AG20443 (cell line): ENCODE results near the gene PSD.

Experiments used
- DNase-seq: peaks from one replicate; pipeline ENCODE4 v3.0.0; 2012; ENCODE audit warnings: low spot score, mixed read lengths

PSD gene

GRCh38 chr10:102420181-102420713, 1.7 kb upstream of the PSD start:
- DNase-seq = no peak

DNA sequence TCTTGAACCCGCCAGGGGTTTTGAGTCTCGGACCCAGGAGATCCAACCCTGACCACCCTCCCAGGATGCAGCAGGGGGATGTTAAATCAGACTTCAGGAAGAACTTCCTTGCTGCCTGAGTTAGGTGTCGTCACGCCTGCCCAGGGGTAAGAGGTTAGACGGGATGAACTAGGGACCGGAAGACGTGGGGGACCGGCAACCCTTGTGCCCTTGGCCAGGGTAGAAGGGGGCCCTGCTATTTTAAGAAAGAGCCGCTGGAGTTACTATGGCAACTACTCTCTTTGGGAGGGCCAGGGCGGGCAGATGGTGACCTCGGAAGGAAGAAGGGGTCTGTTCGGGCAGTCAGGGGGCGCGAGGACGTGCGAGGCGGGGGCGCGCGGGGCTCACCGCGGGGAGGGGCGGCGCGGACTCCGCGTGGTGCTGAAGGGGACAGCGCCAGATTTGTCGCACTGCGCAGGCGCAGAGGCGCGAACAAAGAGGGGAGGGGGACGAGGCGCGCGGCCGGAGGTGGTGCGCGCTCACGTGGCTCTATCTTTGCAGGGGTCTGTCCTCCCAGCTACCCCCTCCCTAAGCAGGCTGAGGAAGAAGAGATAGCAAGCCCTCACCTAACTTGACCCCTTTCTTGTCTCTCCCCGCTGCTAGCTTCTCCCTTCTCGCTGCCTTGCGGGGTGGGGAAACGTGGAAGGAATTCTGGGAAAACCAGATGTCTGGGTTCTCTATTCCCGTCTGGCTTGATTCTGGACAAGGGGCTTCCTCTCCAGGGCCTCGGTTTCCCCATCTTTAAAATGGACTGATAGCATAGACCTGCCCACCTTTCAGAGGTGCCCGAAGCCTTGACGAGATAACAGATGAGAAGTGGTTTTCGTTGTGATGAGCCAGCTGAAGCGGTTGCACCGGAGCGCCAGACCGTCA, 940 bp upstream of the PSD start:
- DNase-seq = peak; percentile 83

- no peak for DNase-seq
Measured at GRCh38 chr10:102416695-102417094, 1.9 kb downstream of the PSD start.

DNA sequence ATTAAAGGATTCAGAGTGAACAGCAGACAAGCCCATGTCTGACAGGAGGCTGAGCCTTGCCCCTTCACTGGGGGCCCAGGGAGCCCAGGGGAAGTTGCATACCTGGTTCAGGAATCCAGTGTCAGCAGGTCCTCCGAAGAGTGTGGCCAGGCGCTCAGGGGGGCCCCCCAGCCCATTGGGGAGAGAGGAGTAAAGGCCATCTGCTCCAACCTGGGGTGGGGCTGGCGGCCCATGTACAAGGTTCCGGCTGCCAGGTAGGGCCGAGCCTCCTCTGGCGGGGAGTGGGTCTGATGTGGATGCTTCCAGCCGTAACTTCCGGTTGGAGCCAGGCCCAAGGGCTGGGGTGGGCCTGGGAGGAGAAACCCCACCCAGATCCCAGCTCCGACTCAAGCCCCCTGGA, 2.3 kb downstream of the PSD start:
- no peak for DNase-seq

DNA sequence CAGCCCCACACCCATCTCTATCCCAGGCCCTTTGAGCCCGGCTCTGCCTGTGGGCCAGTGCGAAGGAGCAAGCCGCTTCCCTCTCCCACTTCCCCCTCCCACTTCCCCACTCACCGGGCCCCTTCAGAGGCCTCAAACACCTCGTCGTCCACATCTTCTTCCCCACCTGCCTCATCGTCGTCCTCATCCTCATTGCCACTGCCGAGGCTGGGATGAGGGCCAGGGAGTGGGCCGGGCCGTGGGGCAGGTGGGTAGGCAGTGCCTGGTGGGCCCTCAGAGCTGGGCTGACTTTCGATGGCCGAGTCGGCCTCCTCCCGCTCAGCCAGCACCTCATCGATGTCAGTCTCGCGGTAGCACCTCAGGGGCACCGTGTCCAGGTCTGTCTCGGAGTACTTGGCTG, 3.8 kb downstream of the PSD start:
- DNase-seq = no peak

- no peak for DNase-seq
Measured at GRCh38 chr10:102413806-102414561, 4.6 kb downstream of the PSD start.

DNA sequence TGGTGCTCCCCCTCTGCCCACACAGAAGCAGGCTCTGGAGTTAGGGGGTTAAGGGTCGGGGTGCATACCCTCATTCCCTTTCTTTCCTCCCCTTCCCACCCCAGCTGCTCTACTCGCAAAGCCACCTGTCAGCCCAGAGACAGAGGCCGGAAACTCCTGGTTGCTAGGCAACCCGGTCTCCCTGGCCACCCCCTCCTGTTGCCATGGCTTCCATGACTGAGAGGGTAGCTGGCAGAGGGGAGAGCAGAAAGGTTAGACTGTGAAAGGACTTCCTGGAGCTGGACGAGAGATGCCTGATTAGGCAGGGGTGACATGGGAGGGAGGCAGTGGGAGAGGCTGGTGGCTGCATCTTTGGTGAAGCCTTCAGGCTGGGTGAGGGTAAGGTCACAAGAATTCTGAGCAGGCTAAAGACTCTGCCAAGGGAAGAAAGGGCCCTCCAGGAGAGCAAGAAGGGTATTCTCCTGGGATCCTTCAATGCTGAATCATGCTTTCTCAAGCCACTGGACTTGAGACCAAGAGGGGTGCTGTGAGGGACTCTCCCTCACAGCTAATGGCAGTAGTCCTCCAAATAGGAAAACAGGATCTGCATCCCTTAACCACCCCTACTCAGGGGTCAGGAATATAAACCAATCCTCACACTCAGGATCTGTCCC, 5.4 kb downstream of the PSD start:
- DNase-seq = no peak

GRCh38 chr10:102412293-102412692, 6.3 kb downstream of the PSD start:
- no peak for DNase-seq

GRCh38 chr10:102411341-102412255, 7.0 kb downstream of the PSD start:
- DNase-seq = no peak

- DNase-seq = no peak
Measured at GRCh38 chr10:102410429-102411073, 8.0 kb downstream of the PSD start.

- DNase-seq = no peak
Measured at GRCh38 chr10:102409604-102410428, 8.8 kb downstream of the PSD start.

GRCh38 chr10:102408728-102409603, 9.6 kb downstream of the PSD start:
- peak; percentile 57 for DNase-seq

- no peak for DNase-seq
Measured at GRCh38 chr10:102408131-102408727, 10.4 kb downstream of the PSD start.

GRCh38 chr10:102407425-102408130, 11.0 kb downstream of the PSD start:
- no peak for DNase-seq

DNA sequence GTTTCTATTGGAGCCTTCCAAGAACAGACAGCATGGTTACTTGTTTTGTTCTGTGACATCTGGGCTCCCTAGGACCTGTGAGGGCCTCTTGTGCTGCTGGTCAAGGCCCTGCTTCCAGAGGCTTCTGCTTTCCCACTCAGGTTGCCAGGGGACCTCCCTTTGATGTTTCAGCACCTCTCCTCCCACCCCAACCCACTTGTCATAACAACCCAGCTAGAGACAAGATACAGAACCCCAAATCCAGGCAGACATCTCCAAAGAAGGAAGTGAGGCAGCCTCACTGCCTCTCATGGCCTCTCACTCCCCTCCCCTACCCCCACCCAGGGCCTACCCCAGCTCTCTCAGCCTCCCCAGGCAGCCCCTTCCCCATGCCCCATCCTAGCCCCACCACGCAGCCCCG, 11.8 kb downstream of the PSD start:
- DNase-seq = no peak

DNA sequence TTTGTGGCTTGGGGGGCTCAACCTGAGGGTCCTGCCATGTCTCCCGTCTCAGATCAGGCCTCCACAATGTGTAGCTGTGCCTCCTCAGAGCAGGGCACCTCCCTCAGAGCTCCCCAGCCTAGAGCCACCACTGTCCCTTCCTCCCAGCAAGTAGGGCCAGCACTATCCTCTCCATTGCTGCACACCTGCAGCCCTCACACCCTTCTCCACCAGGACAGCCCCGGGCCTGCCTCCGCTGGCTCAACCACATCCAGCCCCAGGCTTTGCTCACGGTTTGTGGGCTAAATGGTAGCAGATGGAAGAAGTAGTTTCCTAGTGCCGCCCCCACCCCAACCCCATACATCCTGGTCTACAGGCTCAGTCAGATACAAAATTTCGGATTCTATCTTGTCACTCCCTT, 13.0 kb downstream of the PSD start:
- no peak for DNase-seq

- no peak for DNase-seq
Measured at GRCh38 chr10:102405108-102405571, 13.4 kb downstream of the PSD start.
